ENCODE data around the gene TRPM3. TPM values are rescaled to one million over a fixed set of nuclear protein-coding genes. Genes with fewer than 3 reads are reported as not detected.

Gene TRPM3
- total and polyA plus RNA-seq, 2 of the 8 experiments (the other 6 are each of a cell fraction or from before 2014, with no cell fraction given), result 2.4 to 10.9 TPM

DNA sequence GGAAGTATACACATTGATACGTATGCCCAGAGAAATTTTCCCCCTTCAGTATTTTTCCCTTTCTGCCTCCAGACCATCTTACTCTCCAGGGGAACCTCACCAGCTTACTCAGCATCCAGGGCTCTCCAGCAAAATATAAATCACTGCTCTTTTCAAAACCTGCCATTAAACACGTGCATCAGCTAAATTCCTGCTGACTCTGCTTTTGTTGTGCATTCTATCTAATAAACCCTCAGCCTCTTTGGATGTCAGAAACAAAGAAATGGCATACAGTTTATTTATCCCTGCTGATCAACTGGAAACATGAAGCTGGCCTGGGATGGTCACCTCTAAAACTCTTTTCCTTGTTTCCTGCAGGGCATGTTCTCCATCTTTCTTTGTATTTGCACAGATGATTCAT is 126.8 kb downstream of the TRPM3 start:
- H3K36me3 ChIP-seq (ENCODE audit: control insufficient read depth in 2 of 4, insufficient read depth in 4 of 4, low read length in 3 of 4), result no peaks in the 10 kb centered on the region
- H4K91ac ChIP-seq (replicated peaks; ENCODE audit: insufficient read length, low read length), result no peak overlapping the region
- CTCF ChIA-PET (ENCODE audit: partially characterized antibody), result interaction anchor here (0.6 to 1.6 kb wide), 7 partner anchors 13 to 356 kb away, joined by 3 to 5 read pairs (median 3); no protein-coding TSS in a partner anchor
- no peaks in the 10 kb centered on the region for H4K20me1 ChIP-seq (replicated peaks in 1 of 2; ENCODE audit: control insufficient read depth in 1 of 2, insufficient read depth in 2 of 2, low read length in 2 of 2)
- H2BK120ac ChIP-seq (replicated peaks; ENCODE audit: low read depth, low read length), result no peak overlapping the region
- FAIRE-seq (no peak), DNase-seq (ENCODE audit: low read depth in 1 of 2, low spot score in 2 of 2) (no peak)
- no peak overlapping the region for H2BK15ac ChIP-seq (ENCODE audit: low read length)
- no peak overlapping the region for H3K4me2 ChIP-seq (ENCODE audit: insufficient read depth in 1 of 2, low read depth in 2 of 2, low read length in 2 of 2)
- TF ChIP-seq SUZ12 (IDR thresholded peaks at IDR 0.05; ENCODE audit: low read length) (no peak), JUN (IDR thresholded peaks at IDR 0.05; ENCODE audit: low read depth, low read length) (no peak), MAFK (IDR thresholded peaks at IDR 0.05; ENCODE audit: low read depth, low read length) (peak; percentile 46)
- H3K56ac ChIP-seq (replicated peaks; ENCODE audit: insufficient read length, low read depth, low read length), result no peak overlapping the region
- H3K9ac ChIP-seq (replicated peaks in 1 of 4; ENCODE audit: extremely low read depth in 1 of 4, low read depth in 3 of 4, low read length in 3 of 4), result no peak overlapping the region
- no peak overlapping the region for H4K8ac ChIP-seq (ENCODE audit: extremely low read depth, insufficient read depth, low read length)
- H3K27me3 ChIP-seq (replicated peaks in 1 of 4; ENCODE audit: control insufficient read depth in 3 of 4, extremely low read depth in 1 of 4, insufficient read depth in 3 of 4, low read length in 3 of 4), result no peaks in the 10 kb centered on the region; a peak in 3 of 7 replicates
- no peak overlapping the region for H3K23ac ChIP-seq (ENCODE audit: insufficient read length)
- H3K79me2 ChIP-seq (ENCODE audit: control insufficient read depth in 1 of 2, insufficient read depth in 2 of 2, low read length in 2 of 2), result no peaks in the 10 kb centered on the region
- no peak overlapping the region for H3K4me3 ChIP-seq (ENCODE audit: extremely low read depth in 1 of 4, insufficient read depth in 2 of 4, low read depth in 3 of 4, low read length in 4 of 4)
- WGBS, 2 experiments (ENCODE audit: extremely low coverage in 1 of 2, insufficient coverage in 1 of 2, insufficient read length in 1 of 2, insufficient replicate concordance in 2 of 2, low coverage in 1 of 2, low lambda C conversion rate in 2 of 2, missing lambda C conversion rate in 1 of 2), result 49% methylated on average over 2 of the region's 2 CpGs; no CpG with 5 or more reads in 1 of the 2 experiments
- no peak overlapping the region; the same call in 1 of the 2 replicates for H3K18ac ChIP-seq (ENCODE audit: extremely low read depth, low read length)
- H2AFZ ChIP-seq (ENCODE audit: low read length), result no peak overlapping the region
- H3K4ac ChIP-seq (replicated peaks; ENCODE audit: insufficient read length, low read depth, low read length), result no peak overlapping the region
- no peak overlapping the region for H3K14ac ChIP-seq (ENCODE audit: insufficient read length)
- no peak overlapping the region for H3K27ac ChIP-seq (ENCODE audit: low read depth, low read length)
- no peak overlapping the region for H2BK12ac ChIP-seq (ENCODE audit: low read depth, low read length)
- H2AK5ac ChIP-seq (ENCODE audit: low read depth, low read length), result no peak overlapping the region
- no peak overlapping the region for H2BK20ac ChIP-seq (ENCODE audit: low read length)
- no peak overlapping the region for H4K5ac ChIP-seq (ENCODE audit: insufficient read length, low read depth, low read length)
- H3K4me1 ChIP-seq (replicated peaks in 1 of 4; ENCODE audit: control insufficient read depth in 3 of 4, insufficient read depth in 4 of 4, low read length in 3 of 4), result peaks cover 0 to 4% (median 0%) of the 10 kb centered on the region in 4 experiments; a peak in 2 of 7 replicates
- H2BK5ac ChIP-seq (ENCODE audit: low read depth, low read length), result no peak overlapping the region
- H3K79me1 ChIP-seq (ENCODE audit: low read depth, low read length), result no peaks in the 10 kb centered on the region
- no peaks in the 10 kb centered on the region for H3K9me3 ChIP-seq (ENCODE audit: insufficient read depth in 2 of 2, low read depth in 1 of 2, low read length in 1 of 2)
- H3K23me2 ChIP-seq (ENCODE audit: low read depth, low read length), result no peaks in the 10 kb centered on the region
- POLR2A ChIA-PET (ENCODE audit: partially characterized antibody), result no interaction called here

Data from H1 (cell line).